Heart left ventricle (tissue), 13 donors: ENCODE measurements around the gene PPP1R7.

Experiments
- CTCF ChIP-seq, 12 donors: fragments of 200-600 bp; sonication (generic) in 4 of 12; IDR thresholded peaks; one replicate each; pipeline versions ENCODE4 v1.5.0 to v1.8.0; 2018 to 2022; ENCODE audit warnings: antibody characterized with exemption in 12 of 12, mild to moderate bottlenecking in 5 of 12
- POLR2A ChIP-seq, 2 donors: fragments of 450-650 bp; IDR thresholded peaks; one replicate each; pipeline ENCODE4 v1.6.1; 2017; ENCODE audit warnings: antibody characterized with exemption in 2 of 2, mild to moderate bottlenecking in 2 of 2, moderate library complexity in 2 of 2
- donor health status: ischemic (EF 13 %, LVEDD 7.1; RV severe dilation, severe dysfunction).
- donor health status: DM: no; HTN: yes; CAD: no.
- donor health status: DM: no; HTN: no; CAD: no.
- donor health status: ischemic (EF 25% LVEDD 6.9; RV normal size, moderate dysfunction).
- donor health status: ischemic (EF 25% LVEDD 5.7; RV mildly dilated, moderate dysfunction).
- donor health status: ischemic (EF 35%, LVEDD 5.7; RV mildly dilated, moderate dysfunction).
- donor health status: nonischemic (EF 11% LVEDD 7.7; RV severe dilation, severe dysfunction).
- donor health status: DM: yes; HTN: yes; CAD: no.
- donor health status: PGD.
- donor health status: ischemic (EF 29% LVEDD 5.4; RV normal size, mild dysfunction).
- donor health status: nonischemic (EF 23%, LVEDD 6.1; RV moderate dilation, normal function).

- no peak for TF ChIP-seq POLR2A (IDR thresholded peaks at IDR 0.05)
- TF ChIP-seq CTCF (IDR thresholded peaks at IDR 0.05), result no peak
Measured at GRCh38 chr2:241139531-241140444, 10.5 kb upstream of the PPP1R7 start.
